Mesenchymal stem cell (in vitro differentiated cells and primary cell): ENCODE results near the gene HDAC7.
"Not testable (repeated sequence)": the region's sequence is repeated elsewhere in the genome, so short reads cannot be mapped to it uniquely, and the experiment has no call there.

Experiments
- DNase-seq: peaks from one replicate; pipeline ENCODE4 v3.0.0-alpha.2; 2013
- H2AFZ ChIP-seq: one replicate; pipeline ENCODE4 v1.6.1; 2013; ENCODE audit warnings: low read depth, mild to moderate bottlenecking, control low read depth, inconsistent platforms, low read length, moderate library complexity
- H2AK5ac ChIP-seq: 2 replicates; pipeline ENCODE4 v1.6.1; 2013; ENCODE audit warnings: low read length, moderate library complexity, mild to moderate bottlenecking, inconsistent platforms; ENCODE audit not compliant: severe bottlenecking
- H2BK120ac ChIP-seq: one replicate; pipeline ENCODE4 v1.6.1; 2013; ENCODE audit warnings: low read depth, mild to moderate bottlenecking, inconsistent platforms, low read length, moderate library complexity
- H2BK12ac ChIP-seq, 2 experiments: one replicate each; pipeline ENCODE4 v1.6.1; 2013; ENCODE audit warnings: inconsistent platforms in 2 of 2, low read length in 2 of 2, mild to moderate bottlenecking in 2 of 2, moderate library complexity in 2 of 2, control low read depth in 1 of 2
- H2BK15ac ChIP-seq: one replicate; pipeline ENCODE4 v1.6.1; 2013; ENCODE audit warnings: mild to moderate bottlenecking, low read depth, inconsistent platforms; ENCODE audit not compliant: poor library complexity, severe bottlenecking
- H2BK5ac ChIP-seq: 2 replicates; pipeline ENCODE4 v1.6.1; 2013; ENCODE audit warnings: low read depth, mild to moderate bottlenecking, low read length, control low read depth, inconsistent platforms; ENCODE audit not compliant: poor library complexity, severe bottlenecking
- H3K14ac ChIP-seq, 2 experiments: one replicate each; pipeline ENCODE4 v1.6.1; 2013; ENCODE audit warnings: inconsistent platforms in 2 of 2, low read length in 2 of 2, control low read depth in 1 of 2, mild to moderate bottlenecking in 1 of 2, moderate library complexity in 1 of 2
- H3K18ac ChIP-seq, 2 experiments: one replicate each; pipeline ENCODE4 v1.6.1; 2013; ENCODE audit warnings: inconsistent platforms in 2 of 2, low read length in 2 of 2, control low read depth in 1 of 2, low read depth in 1 of 2, mild to moderate bottlenecking in 1 of 2
- H3K23ac ChIP-seq, 2 experiments: one replicate each; pipeline ENCODE4 v1.6.1; 2013; ENCODE audit warnings: inconsistent platforms in 2 of 2, low read length in 2 of 2, mild to moderate bottlenecking in 2 of 2, moderate library complexity in 2 of 2, control low read depth in 1 of 2
- H3K27ac ChIP-seq: 2 replicates; pipeline ENCODE4 v1.5.1; 2013; ENCODE audit warnings: mild to moderate bottlenecking, moderate library complexity, low read length, control low read depth, inconsistent platforms; ENCODE audit not compliant: poor library complexity, severe bottlenecking
- H3K27me3 ChIP-seq, 2 experiments: 2 replicates each; pipeline versions ENCODE4 v1.6.1 to v1.7.0; 2013; ENCODE audit warnings: low read length in 2 of 2, mild to moderate bottlenecking in 2 of 2, moderate library complexity in 2 of 2, control low read depth in 1 of 2, inconsistent platforms in 1 of 2; ENCODE audit not compliant: control insufficient read depth in 1 of 2, insufficient read depth in 1 of 2
- H3K36me3 ChIP-seq, 2 experiments: 2 replicates each; pipeline versions ENCODE4 v1.6.1 to v1.7.0; 2013; ENCODE audit warnings: low read length in 2 of 2, control low read depth in 1 of 2, inconsistent platforms in 1 of 2, low read depth in 1 of 2, mild to moderate bottlenecking in 1 of 2; ENCODE audit not compliant: insufficient read depth in 2 of 2, control insufficient read depth in 1 of 2
- H3K4ac ChIP-seq, 2 experiments: one replicate each; pipeline ENCODE4 v1.6.1; 2013; ENCODE audit warnings: inconsistent platforms in 2 of 2, low read length in 2 of 2, mild to moderate bottlenecking in 2 of 2, moderate library complexity in 2 of 2, control low read depth in 1 of 2, low read depth in 1 of 2
- H3K4me1 ChIP-seq: 2 replicates; pipeline ENCODE4 v1.6.1; 2013; ENCODE audit warnings: low read depth, low read length, control low read depth; ENCODE audit not compliant: control insufficient read depth, insufficient read depth
- H3K4me2 ChIP-seq: 2 replicates; pipeline ENCODE4 v1.6.1; 2013; ENCODE audit warnings: low read length, mild to moderate bottlenecking, inconsistent platforms; ENCODE audit not compliant: poor library complexity, severe bottlenecking
- H3K4me3 ChIP-seq, 2 experiments: 2 replicates each; pipeline versions ENCODE4 v1.5.1 to v1.7.0; 2013; ENCODE audit warnings: low read length in 2 of 2, mild to moderate bottlenecking in 2 of 2, control low read depth in 1 of 2, low read depth in 1 of 2; ENCODE audit not compliant: insufficient read depth in 1 of 2
- H3K79me1 ChIP-seq: replicated peaks from 2 replicates; pipeline ENCODE4 v1.6.1; 2013; ENCODE audit warnings: mild to moderate bottlenecking, control low read depth, low read length, inconsistent platforms; ENCODE audit not compliant: poor library complexity, severe bottlenecking
- H3K9ac ChIP-seq: 2 replicates; pipeline ENCODE4 v1.7.0; 2013; ENCODE audit warnings: mild to moderate bottlenecking, low read length, moderate library complexity
- H3K9me3 ChIP-seq: 2 replicates; pipeline ENCODE4 v1.7.0; 2013; ENCODE audit warnings: mild to moderate bottlenecking, low read length; ENCODE audit not compliant: control insufficient read depth
- H4K8ac ChIP-seq: one replicate; pipeline ENCODE4 v1.6.1; 2013; ENCODE audit warnings: inconsistent platforms, mild to moderate bottlenecking, low read length, moderate library complexity
- H4K91ac ChIP-seq: one replicate; pipeline ENCODE4 v1.6.1; 2013; ENCODE audit warnings: mild to moderate bottlenecking, low read length, inconsistent platforms
- WGBS: methylation state at CpG from one replicate; pipeline ENCODE4 v1.1.7; 2013; ENCODE audit warnings: mixed read lengths; 5-methylcytosine and 5-hydroxymethylcytosine counted together

The HDAC7 gene

GRCh38 chr12:47811072-47811396 is 8.7 kb downstream of the HDAC7 start:
- Histone ChIP-seq H3K9ac (peak overlapping the region; percentile 85), H3K36me3 (peaks cover 17 to 21% of the 10 kb centered on the region in 2 experiments), H3K23ac (peak overlapping the region in 1 of 2 experiments; percentile 87), H2BK5ac (no peak overlapping the region), H3K27me3 (no peaks in the 10 kb centered on the region), H3K4me3 (peak overlapping the region in 1 of 2 experiments; percentile 11), H4K91ac (no peak overlapping the region), H3K4ac (peak overlapping the region; percentile 82 to 90), H3K9me3 (no peaks in the 10 kb centered on the region), H2BK15ac (no peak overlapping the region), H3K4me1 (peaks cover 68% of the 10 kb centered on the region), H4K8ac (no peak overlapping the region), H3K79me1 (no peaks in the 10 kb centered on the region), H2AK5ac (peak overlapping the region; percentile 11), H3K27ac (peak overlapping the region; percentile 47), H2AFZ (no peak overlapping the region), H3K4me2 (no peak overlapping the region), H3K14ac (peak overlapping the region in 1 of 2 experiments; percentile 80), H2BK120ac (peak overlapping the region; percentile 35), H3K18ac (peak overlapping the region; percentile 6 to 90), H2BK12ac (peak overlapping the region in 1 of 2 experiments; percentile 96)
- peak; percentile 60 for DNase-seq
- 60% methylated on average over 2 of the region's 2 CpGs for WGBS

GRCh38 chr12:47809518-47809917 is 10.2 kb downstream of the HDAC7 start:
- H2BK15ac ChIP-seq, H3K4ac ChIP-seq, H2BK5ac ChIP-seq, H3K4me2 ChIP-seq, H2AK5ac ChIP-seq, H3K9me3 ChIP-seq, H4K91ac ChIP-seq, H3K14ac ChIP-seq, H3K4me3 ChIP-seq, H3K18ac ChIP-seq, H3K27me3 ChIP-seq, H2AFZ ChIP-seq, H2BK12ac ChIP-seq, DNase-seq, H2BK120ac ChIP-seq, H3K23ac ChIP-seq, H4K8ac ChIP-seq, H3K79me1 ChIP-seq: not testable (repeated sequence)
- Histone ChIP-seq H3K36me3 (peaks cover 26 to 27% of the 10 kb centered on the region in 2 experiments), H3K4me1 (peaks cover 69% of the 10 kb centered on the region), H3K9ac (peak overlapping the region; percentile 85), H3K27ac (peak overlapping the region; percentile 47)
- WGBS: 87% methylated on average over 6 of the region's 9 CpGs

- peak overlapping the region; percentile 64 for H3K9ac ChIP-seq
- H2BK15ac ChIP-seq: peak overlapping the region; percentile 44
- H2AK5ac ChIP-seq: peak overlapping the region; percentile 32
- H3K9me3 ChIP-seq: no peaks in the 10 kb centered on the region
- H3K4me3 ChIP-seq: peak overlapping the region in 1 of 2 experiments; percentile 23
- H3K79me1 ChIP-seq: peaks cover 4% of the 10 kb centered on the region
- H4K91ac ChIP-seq: peak overlapping the region; percentile 74
- H3K27me3 ChIP-seq: no peaks in the 10 kb centered on the region
- H2BK120ac ChIP-seq: peak overlapping the region; percentile 11
- peaks cover 66% of the 10 kb centered on the region for H3K4me1 ChIP-seq
- peak overlapping the region in 1 of 2 experiments; percentile 98 for H3K14ac ChIP-seq
- H3K4me2 ChIP-seq: no peak overlapping the region
- H3K36me3 ChIP-seq: peaks cover 26% of the 10 kb centered on the region in 2 experiments
- 64% methylated on average over 9 of the region's 9 CpGs for WGBS
- H4K8ac ChIP-seq: peak overlapping the region; percentile 63
- peak overlapping the region in 1 of 2 experiments; percentile 99 for H3K23ac ChIP-seq
- H3K18ac ChIP-seq: peak overlapping the region; percentile 37 to 97
- H2BK5ac ChIP-seq: no peak overlapping the region
- H2BK12ac ChIP-seq: peak overlapping the region; percentile 34 to 95
- no peak overlapping the region for H2AFZ ChIP-seq
- peak overlapping the region; percentile 83 to 91 for H3K4ac ChIP-seq
- DNase-seq: peak; percentile 66
- H3K27ac ChIP-seq: peak overlapping the region; percentile 69
Measured at GRCh38 chr12:47808574-47809365, 10.9 kb downstream of the HDAC7 start.

- H3K9me3 ChIP-seq: no peaks in the 10 kb centered on the region
- H3K27me3 ChIP-seq: no peaks in the 10 kb centered on the region
- peak overlapping the region; percentile 73 to 78 for H3K18ac ChIP-seq
- H3K27ac ChIP-seq: peak overlapping the region; percentile 69
- 25% methylated on average over 9 of the region's 9 CpGs for WGBS
- no peak overlapping the region for H2BK5ac ChIP-seq
- H3K23ac ChIP-seq: peak overlapping the region in 1 of 2 experiments; percentile 81
- no peak overlapping the region for H2AFZ ChIP-seq
- peaks cover 4% of the 10 kb centered on the region for H3K79me1 ChIP-seq
- no peak overlapping the region for H3K14ac ChIP-seq
- peak overlapping the region; percentile 45 for H4K91ac ChIP-seq
- H3K4me2 ChIP-seq: peak overlapping the region; percentile 34
- peak overlapping the region; percentile 39 for H2BK120ac ChIP-seq
- H3K9ac ChIP-seq: peak overlapping the region; percentile 64
- H3K4me3 ChIP-seq: peak overlapping the region in 1 of 2 experiments; percentile 23
- H4K8ac ChIP-seq: peak overlapping the region; percentile 65
- peak overlapping the region; percentile 34 to 75 for H2BK12ac ChIP-seq
- H2BK15ac ChIP-seq: no peak overlapping the region
- H3K4ac ChIP-seq: peak overlapping the region; percentile 70 to 91
- peak overlapping the region; percentile 32 for H2AK5ac ChIP-seq
- peak; percentile 84 for DNase-seq
- peaks cover 63% of the 10 kb centered on the region for H3K4me1 ChIP-seq
- H3K36me3 ChIP-seq: peaks cover 31 to 33% of the 10 kb centered on the region in 2 experiments
Measured at GRCh38 chr12:47808050-47808449, 11.7 kb downstream of the HDAC7 start.
